Measurements from ENCODE around the gene ZNF74.

DNA sequence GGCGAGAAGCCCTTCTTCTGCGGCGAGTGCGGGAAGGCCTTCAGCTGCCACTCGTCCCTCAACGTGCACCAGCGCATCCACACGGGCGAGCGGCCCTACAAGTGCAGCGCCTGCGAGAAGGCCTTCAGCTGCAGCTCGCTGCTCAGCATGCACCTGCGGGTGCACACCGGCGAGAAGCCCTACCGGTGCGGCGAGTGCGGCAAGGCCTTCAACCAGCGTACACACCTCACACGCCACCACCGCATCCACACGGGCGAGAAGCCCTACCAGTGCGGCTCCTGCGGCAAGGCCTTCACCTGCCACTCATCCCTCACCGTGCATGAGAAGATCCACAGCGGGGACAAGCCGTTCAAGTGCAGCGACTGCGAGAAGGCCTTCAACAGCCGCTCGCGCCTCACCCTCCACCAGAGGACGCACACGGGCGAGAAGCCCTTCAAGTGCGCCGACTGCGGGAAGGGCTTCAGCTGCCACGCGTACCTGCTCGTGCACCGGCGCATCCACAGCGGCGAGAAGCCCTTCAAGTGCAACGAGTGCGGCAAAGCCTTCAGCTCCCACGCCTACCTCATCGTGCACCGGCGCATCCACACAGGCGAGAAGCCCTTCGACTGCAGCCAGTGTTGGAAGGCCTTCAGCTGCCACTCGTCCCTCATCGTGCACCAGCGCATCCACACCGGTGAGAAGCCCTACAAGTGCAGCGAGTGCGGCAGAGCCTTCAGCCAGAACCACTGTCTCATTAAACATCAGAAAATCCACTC, 12.2 kb downstream of the ZNF74 start:
- TF ChIP-seq POLR2AphosphoS5 (IDR thresholded peaks at IDR 0.05; ENCODE audit: low read depth, low read length) (no peak), POLR2A (IDR thresholded peaks at IDR 0.05; ENCODE audit: low read depth, low read length) (no peak), TAF1 (IDR thresholded peaks at IDR 0.05; ENCODE audit: borderline replicate concordance, low read depth, low read length) (no peak)

All from GM12892 (cell line).